ENCODE data around the gene ZBTB44.

- no peak for TF ChIP-seq GATA2 (IDR thresholded peaks at IDR 0.05; ENCODE audit: low read depth, low read length)
- no peak for TF ChIP-seq GATA3 (IDR thresholded peaks at IDR 0.05; ENCODE audit: low read depth, low read length)
Observed at GRCh38 chr11:130318031-130318673, 3.4 kb upstream of the ZBTB44 start.
